ENCODE measurements around the gene ASTN2.
"Not testable (repeated sequence)": the region's sequence is repeated elsewhere in the genome, so short reads cannot be mapped to it uniquely, and the experiment has no call there.

ASTN2 gene

GRCh38 chr9:116479056-116479544, 935.8 kb downstream of the ASTN2 start:
- DNase-seq (ENCODE audit: low read depth), result no peak

- DNase-seq (ENCODE audit: low read depth), result no peak
Observed at GRCh38 chr9:116477584-116478141, 937.2 kb downstream of the ASTN2 start.

- no peak for DNase-seq (ENCODE audit: low read depth)
Observed at GRCh38 chr9:116476935-116477381, 937.9 kb downstream of the ASTN2 start.

- no peak for DNase-seq (ENCODE audit: low read depth)
Observed at GRCh38 chr9:116476002-116476401, 938.9 kb downstream of the ASTN2 start.

- DNase-seq (ENCODE audit: low read depth), result no peak
Observed at GRCh38 chr9:116475201-116475600, 939.7 kb downstream of the ASTN2 start.

GRCh38 chr9:116471944-116472506, 942.8 kb downstream of the ASTN2 start:
- no peak for DNase-seq (ENCODE audit: low read depth)

- DNase-seq (ENCODE audit: low read depth), result no peak
Observed at GRCh38 chr9:116471093-116471906, 943.6 kb downstream of the ASTN2 start.

GRCh38 chr9:116468793-116469527, 945.9 kb downstream of the ASTN2 start:
- no peak for DNase-seq (ENCODE audit: low read depth)

GRCh38 chr9:116468369-116468768, 946.5 kb downstream of the ASTN2 start:
- no peak for DNase-seq (ENCODE audit: low read depth)

GRCh38 chr9:116467740-116468351, 947.0 kb downstream of the ASTN2 start:
- DNase-seq (ENCODE audit: low read depth), result no peak

GRCh38 chr9:116466271-116467235, 948.3 kb downstream of the ASTN2 start:
- DNase-seq (ENCODE audit: low read depth), result no peak

GRCh38 chr9:116465576-116466270, 949.1 kb downstream of the ASTN2 start:
- DNase-seq (ENCODE audit: low read depth), result no peak

GRCh38 chr9:116464987-116465571, 949.8 kb downstream of the ASTN2 start:
- no peak for DNase-seq (ENCODE audit: low read depth)

GRCh38 chr9:116464423-116464822, 950.4 kb downstream of the ASTN2 start:
- no peak for DNase-seq (ENCODE audit: low read depth)

GRCh38 chr9:116461632-116462031, 953.2 kb downstream of the ASTN2 start:
- no peak for DNase-seq (ENCODE audit: low read depth)

GRCh38 chr9:116460026-116460425, 954.8 kb downstream of the ASTN2 start:
- no peak for DNase-seq (ENCODE audit: low read depth)

- DNase-seq (ENCODE audit: low read depth), result no peak
Observed at GRCh38 chr9:116459576-116459975, 955.3 kb downstream of the ASTN2 start.

GRCh38 chr9:116456490-116457088, 958.3 kb downstream of the ASTN2 start:
- no peak for DNase-seq (ENCODE audit: low read depth)

- DNase-seq (ENCODE audit: low read depth), result not testable (repeated sequence)
Observed at GRCh38 chr9:116454539-116454938, 960.3 kb downstream of the ASTN2 start.

Measured in stimulated activated CD8-positive, alpha-beta memory T cell treated with anti-CD3 and anti-CD28 coated beads, Interleukin-12 subunit alpha, Interleukin-12 subunit beta, amount 100 ng/mL, for 4 hours (primary cell).